ENCODE measurements around the gene DOCK3. TPM values are rescaled to one million over a fixed set of nuclear protein-coding genes. Genes with fewer than 3 reads are reported as not detected.

DOCK3 gene
- total and polyA plus RNA-seq, 2 of the 4 experiments (the other 2 are of a cell fraction): under 0.01 to 0.12 TPM

- no peak overlapping the region for H4K5ac ChIP-seq (ENCODE audit: low read depth, low read length)
- POLR2A ChIA-PET (ENCODE audit: unreplicated experiment): no interaction called here
- no peak overlapping the region for H3K23ac ChIP-seq (ENCODE audit: low read depth, low read length)
- peaks cover 20% of the 10 kb centered on the region for H4K20me1 ChIP-seq (ENCODE audit: insufficient read depth, low read length)
- no peak overlapping the region for H3K4ac ChIP-seq (ENCODE audit: low read depth, low read length)
- H3K56ac ChIP-seq (ENCODE audit: extremely low read depth, insufficient read depth, low read length): no peak overlapping the region
- H2AFZ ChIP-seq (replicated peaks; ENCODE audit: low read length, poor library complexity): no peak overlapping the region
- ATAC-seq (ENCODE audit: low read depth): no peak
- DNase-seq: no peak
- in situ Hi-C loops (cut with MboI; ENCODE audit: low sequenced_read_pairs): loop anchor here (25.0 kb wide), 2 partner anchors 554 to 1046 kb away; partner anchors contain the start of genes PARP3, RASSF1, RRP9 and TUSC2
- H3K14ac ChIP-seq (replicated peaks; ENCODE audit: low read depth, low read length): no peak overlapping the region
- CTCF ChIA-PET: no interaction called here
- H2BK20ac ChIP-seq (ENCODE audit: low read depth, low read length): no peak overlapping the region
- BruUV-seq (replicated peaks): no TSS peak
- H2BK120ac ChIP-seq (ENCODE audit: low read depth, low read length): no peak overlapping the region
- intact Hi-C loops (cut with micrococcal nuclease): no loop called here
- H2AK5ac ChIP-seq (ENCODE audit: low read depth, low read length): no peak overlapping the region
- no peaks in the 10 kb centered on the region for H3K9me3 ChIP-seq (ENCODE audit: control insufficient read depth, insufficient read depth, low read length)
- H2BK5ac ChIP-seq (ENCODE audit: low read depth, low read length, poor library complexity, severe bottlenecking): no peak overlapping the region
- H4K91ac ChIP-seq (ENCODE audit: insufficient read depth, low read depth, low read length): no peak overlapping the region
- H3K4me3 ChIP-seq (ENCODE audit: insufficient read depth, low read depth, low read length): no peak overlapping the region
- no peak overlapping the region for H2BK15ac ChIP-seq (ENCODE audit: low read depth, low read length)
- H3K4me2 ChIP-seq (ENCODE audit: low read depth, low read length): no peak overlapping the region
- peaks cover 24 to 38% of the 10 kb centered on the region in 2 experiments for H3K79me1 ChIP-seq (ENCODE audit: low read depth in 1 of 2, low read length in 2 of 2)
- no peak overlapping the region for H3K9ac ChIP-seq (ENCODE audit: low read depth, low read length)
- H3K18ac ChIP-seq (ENCODE audit: low read depth, low read length): no peak overlapping the region
- no peak overlapping the region for H4K8ac ChIP-seq (ENCODE audit: low read depth in 2 of 2, low read length in 2 of 2)
- peaks cover 6% of the 10 kb centered on the region for H3K4me1 ChIP-seq (ENCODE audit: control insufficient read depth, insufficient read depth, low read length)
- H3K27me3 ChIP-seq (ENCODE audit: control insufficient read depth, insufficient read depth, low read length): peaks cover 3% of the 10 kb centered on the region; the same call in 1 of the 2 replicates
- H3K27ac ChIP-seq (ENCODE audit: insufficient read depth, low read length): no peak overlapping the region
- dilution Hi-C loops (cut with HindIII; ENCODE audit: low sequenced_read_pairs, unreplicated experiment): no loop called here
- 100% methylated on average over 1 of the region's 3 CpGs; no CpG with 5 or more reads in 1 of the 2 experiments for WGBS, 2 experiments (ENCODE audit: extremely low coverage in 2 of 2, insufficient read length in 1 of 2)
- TF ChIP-seq FOS (IDR thresholded peaks at IDR 0.05; ENCODE audit: low read depth, low read length): no peak
- TF ChIP-seq RFX5 (IDR thresholded peaks at IDR 0.05; ENCODE audit: low read depth, low read length): no peak
- TF ChIP-seq RCOR1 (IDR thresholded peaks at IDR 0.05; ENCODE audit: insufficient replicate concordance, low read length): no peak
- TF ChIP-seq RAD21 (IDR thresholded peaks at IDR 0.05; ENCODE audit: low read length): no peak
- TF ChIP-seq CTCF (conservative IDR thresholded peaks at IDR 0.05; ENCODE audit: low read depth, low read length): no peak
- TF ChIP-seq MXI1 (IDR thresholded peaks at IDR 0.05; ENCODE audit: borderline replicate concordance, low read depth, low read length): no peak
- no peak for TF ChIP-seq ELK1 (IDR thresholded peaks at IDR 0.05; ENCODE audit: borderline replicate concordance, low read depth, low read length)
- TF ChIP-seq SMC3 (IDR thresholded peaks at IDR 0.05; ENCODE audit: low read depth, low read length): no peak
- H2AK9ac ChIP-seq (replicated peaks; ENCODE audit: low read depth, low read length, poor library complexity): no peak overlapping the region
- no peaks in the 10 kb centered on the region for H3K9me1 ChIP-seq (ENCODE audit: insufficient read depth, low read length)
- peaks cover 12% of the 10 kb centered on the region for H3K36me3 ChIP-seq (ENCODE audit: control insufficient read depth, insufficient read depth, low read length)
These were observed 708.3 kb downstream of the DOCK3 start for GRCh38 chr3:51382947-51383578.

Data from IMR-90 (cell line).